HG02884 (cell line): Measurements from ENCODE around the gene TAF7.
"Not testable (repeated sequence)": the region's sequence is repeated elsewhere in the genome, so short reads cannot be mapped to it uniquely, and the experiment has no call there.

ENCODE experiments used
- ATAC-seq: cut with Tn5 transposase; IDR thresholded peaks from one replicate; pipeline ENCODE4 v1.9.1; 2021; ENCODE audit warnings: mild to moderate bottlenecking, moderate library complexity; ENCODE audit not compliant: unreplicated experiment

The TAF7 gene

DNA sequence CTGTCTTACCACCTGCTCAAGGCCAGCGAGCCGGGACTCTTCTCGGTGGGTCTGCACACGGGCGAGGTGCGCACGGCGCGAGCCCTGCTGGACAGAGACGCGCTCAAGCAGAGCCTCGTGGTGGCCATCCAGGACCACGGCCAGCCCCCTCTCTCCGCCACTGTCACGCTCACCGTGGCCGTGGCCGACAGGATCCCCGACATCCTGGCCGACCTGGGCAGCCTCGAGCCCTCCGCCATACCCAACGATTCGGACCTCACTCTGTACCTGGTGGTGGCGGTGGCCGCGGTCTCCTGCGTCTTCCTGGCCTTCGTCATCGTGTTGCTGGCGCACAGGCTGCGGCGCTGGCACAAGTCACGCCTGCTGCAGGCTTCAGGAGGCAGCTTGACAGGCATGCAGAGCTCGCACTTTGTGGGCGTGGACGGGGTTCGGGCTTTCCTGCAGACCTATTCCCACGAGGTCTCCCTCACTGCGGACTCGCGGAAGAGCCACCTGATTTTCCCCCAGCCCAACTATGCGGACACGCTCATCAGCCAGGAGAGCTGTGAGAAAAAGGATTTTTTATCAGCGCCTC lies 20.3 kb upstream of the TAF7 start:
- ATAC-seq, result not testable (repeated sequence)

DNA sequence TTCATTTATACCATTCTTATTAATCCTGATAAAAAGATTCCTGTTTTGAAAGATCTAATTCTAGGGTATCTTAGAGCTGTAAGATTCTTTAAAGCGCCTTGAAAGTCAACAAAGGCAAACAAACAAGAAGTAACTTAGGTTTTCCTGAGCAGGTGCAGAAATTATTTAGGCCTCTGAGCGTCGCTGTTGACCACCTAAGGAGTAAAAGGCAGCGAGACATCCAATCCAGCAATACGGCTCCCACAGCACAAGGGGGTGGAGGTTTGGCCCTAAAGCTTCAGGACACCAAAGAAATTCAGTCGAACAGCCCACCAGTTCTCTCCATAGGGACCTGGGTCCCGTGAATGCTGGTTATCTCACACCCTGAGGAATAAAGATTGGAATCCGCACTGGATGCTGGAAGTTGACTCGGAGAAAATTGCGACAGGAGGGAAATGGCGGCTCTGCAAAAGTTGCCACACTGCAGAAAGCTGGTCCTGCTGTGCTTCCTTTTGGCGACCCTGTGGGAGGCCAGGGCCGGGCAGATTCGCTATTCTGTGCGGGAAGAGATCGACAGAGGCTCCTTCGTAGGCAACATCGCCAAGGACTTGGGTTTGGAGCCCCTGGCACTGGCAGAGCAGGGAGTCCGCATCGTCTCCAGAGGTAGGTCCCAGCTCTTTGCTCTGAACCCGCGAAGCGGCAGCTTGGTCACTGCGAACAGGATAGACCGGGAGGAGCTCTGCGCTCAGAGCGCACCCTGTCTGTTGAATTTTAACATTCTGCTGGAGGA lies 18.1 kb upstream of the TAF7 start, which contains the start of gene PCDHGA2:
Gene PCDHGA2, plus strand, starts transcription at position 223 of the 769 bp plus-strand sequence.
- ATAC-seq, result no peak

DNA sequence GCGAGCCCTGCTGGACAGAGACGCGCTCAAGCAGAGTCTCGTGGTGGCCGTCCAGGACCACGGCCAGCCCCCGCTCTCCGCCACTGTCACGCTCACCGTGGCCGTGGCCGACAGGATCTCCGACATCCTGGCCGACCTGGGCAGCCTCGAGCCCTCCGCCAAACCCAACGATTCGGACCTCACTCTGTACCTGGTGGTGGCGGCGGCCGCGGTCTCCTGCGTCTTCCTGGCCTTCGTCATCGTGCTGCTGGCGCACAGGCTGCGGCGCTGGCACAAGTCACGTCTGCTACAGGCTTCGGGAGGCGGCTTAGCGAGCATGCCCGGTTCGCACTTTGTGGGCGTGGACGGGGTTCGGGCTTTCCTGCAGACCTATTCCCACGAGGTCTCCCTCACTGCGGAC lies 12.0 kb upstream of the TAF7 start:
- ATAC-seq, result not testable (repeated sequence)

GRCh38 chr5:141330299-141331080 lies 9.9 kb upstream of the TAF7 start, which contains the start of gene PCDHGA1:
Gene PCDHGA1, plus strand, starts transcription at chr5:141330514.
- peak; percentile 47 for ATAC-seq

DNA sequence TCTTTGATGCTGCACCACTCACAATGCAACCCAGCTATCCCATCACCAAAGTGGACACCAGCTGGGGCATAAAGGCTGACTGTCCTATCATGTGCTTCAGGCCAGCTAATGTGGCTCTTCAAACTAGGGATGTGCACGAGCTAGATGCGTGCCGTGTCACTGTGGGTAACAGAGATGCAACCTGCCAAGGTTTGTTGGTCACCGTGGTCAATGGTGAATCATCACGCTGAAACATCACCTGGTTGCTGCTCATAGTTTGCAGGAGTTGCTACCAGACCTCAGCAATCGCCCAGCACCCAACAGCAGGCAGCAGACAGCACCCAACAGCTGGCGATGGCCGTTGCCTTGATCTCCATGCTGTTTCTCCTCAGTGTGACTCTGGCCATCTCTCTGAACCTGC lies 7.6 kb upstream of the TAF7 start:
- ATAC-seq, result no peak

GRCh38 chr5:141326088-141326854 lies 5.7 kb upstream of the TAF7 start:
- no peak for ATAC-seq

DNA sequence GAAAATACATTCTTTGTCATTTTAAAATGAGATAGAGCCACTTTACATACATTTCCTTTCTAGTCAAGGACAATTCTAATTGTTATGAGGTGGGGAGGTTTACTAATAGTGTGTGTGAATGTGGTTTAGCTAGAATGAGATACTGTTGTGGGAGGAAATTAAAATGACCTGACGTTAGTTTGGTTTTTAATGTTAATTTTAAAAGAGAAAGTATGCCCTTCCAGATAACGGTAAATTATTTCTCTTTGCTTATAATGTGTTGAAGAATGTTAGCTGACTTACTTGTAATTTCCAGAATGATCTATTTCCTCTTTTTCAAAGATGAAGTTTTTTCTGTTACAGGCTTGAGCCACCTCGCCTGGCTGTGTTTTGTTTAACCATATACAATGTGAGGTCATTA lies 1.7 kb upstream of the TAF7 start:
- no peak for ATAC-seq

DNA sequence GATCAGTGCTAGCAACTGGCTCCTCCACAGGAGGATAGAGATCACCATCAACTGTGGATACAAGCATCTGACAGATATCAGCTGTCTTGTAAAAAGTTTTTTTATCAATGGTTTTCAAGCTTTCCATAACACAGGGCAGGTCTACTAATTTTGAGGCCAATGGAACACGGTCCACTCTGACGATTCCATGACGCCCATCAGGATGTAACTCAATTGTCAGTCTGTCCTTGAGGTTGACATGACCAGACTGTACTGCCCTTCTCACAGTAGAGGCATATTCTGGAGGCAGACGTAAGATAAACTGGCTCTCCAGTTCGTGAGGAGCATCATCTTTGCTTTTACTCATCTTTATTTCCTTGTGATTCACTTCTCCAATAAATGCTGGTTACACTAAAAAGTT lies 885 bp downstream of the TAF7 start:
- no peak for ATAC-seq

DNA sequence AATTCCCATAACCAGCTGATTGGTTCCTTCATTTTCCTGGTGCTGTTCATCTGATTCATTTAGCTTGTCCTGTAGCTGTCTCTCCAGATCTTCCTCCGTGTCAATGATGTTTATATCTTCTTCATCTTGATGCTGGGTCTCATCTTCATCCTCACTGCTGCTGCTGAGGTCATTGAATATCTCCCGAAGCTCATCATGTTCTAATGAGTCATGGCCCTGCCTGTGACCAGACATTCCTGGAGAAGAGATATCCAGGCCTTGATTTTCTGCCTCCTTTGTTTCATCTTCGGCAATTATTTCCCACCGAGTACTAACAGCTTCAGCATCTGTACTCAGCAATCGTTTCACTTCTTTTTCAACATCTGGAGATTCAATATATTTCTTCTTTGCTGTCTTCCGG lies 1.4 kb downstream of the TAF7 start:
- ATAC-seq, result no peak

- ATAC-seq, result not testable (repeated sequence)
These were observed 3.6 kb downstream of the TAF7 start for GRCh38 chr5:141316963-141317362.

DNA sequence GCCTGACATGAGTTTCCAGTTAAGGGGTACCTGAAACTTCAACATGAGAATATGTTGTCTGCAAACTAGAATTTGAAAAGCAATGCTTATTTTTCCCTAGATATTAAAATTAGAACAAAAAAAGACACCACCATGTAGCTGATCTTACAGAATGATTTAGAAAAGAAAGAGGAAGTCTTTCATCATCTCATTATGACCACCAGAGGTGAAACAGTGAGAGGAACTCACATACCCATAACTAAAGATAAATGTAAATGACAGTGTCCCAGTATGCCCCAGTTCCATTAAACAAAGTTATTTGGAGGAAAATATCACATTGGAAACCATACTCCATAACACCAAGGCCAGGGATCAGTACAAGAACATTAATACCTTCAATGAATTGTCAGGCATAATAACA lies 6.9 kb downstream of the TAF7 start:
- no peak for ATAC-seq

DNA sequence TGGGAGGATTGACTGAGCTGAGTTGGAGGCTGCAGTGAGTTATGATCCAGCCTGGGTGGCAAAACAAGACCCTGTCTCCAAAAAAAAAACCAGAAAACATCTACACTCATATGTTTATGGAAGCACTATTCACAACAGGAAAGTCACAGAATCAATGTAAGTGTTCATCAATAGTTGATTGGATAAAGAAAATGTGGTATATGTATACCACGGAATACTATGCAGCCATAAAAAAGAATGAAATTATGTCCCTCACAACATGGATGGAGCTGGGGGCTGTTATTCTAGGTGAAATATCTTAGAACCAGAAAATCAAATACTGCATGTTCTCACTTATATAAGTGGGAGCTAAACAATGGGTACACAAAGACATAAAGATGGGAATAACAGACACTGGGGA lies 14.0 kb downstream of the TAF7 start:
- no peak for ATAC-seq

GRCh38 chr5:141303756-141304155 lies 16.8 kb downstream of the TAF7 start, which contains the start of gene SLC25A2:
Gene SLC25A2, minus strand, starts transcription at chr5:141304049. Its CDS starts 184 bp downstream, at chr5:141303865.
- no peak for ATAC-seq

GRCh38 chr5:141298376-141298775 lies 22.2 kb downstream of the TAF7 start:
- ATAC-seq, result no peak

DNA sequence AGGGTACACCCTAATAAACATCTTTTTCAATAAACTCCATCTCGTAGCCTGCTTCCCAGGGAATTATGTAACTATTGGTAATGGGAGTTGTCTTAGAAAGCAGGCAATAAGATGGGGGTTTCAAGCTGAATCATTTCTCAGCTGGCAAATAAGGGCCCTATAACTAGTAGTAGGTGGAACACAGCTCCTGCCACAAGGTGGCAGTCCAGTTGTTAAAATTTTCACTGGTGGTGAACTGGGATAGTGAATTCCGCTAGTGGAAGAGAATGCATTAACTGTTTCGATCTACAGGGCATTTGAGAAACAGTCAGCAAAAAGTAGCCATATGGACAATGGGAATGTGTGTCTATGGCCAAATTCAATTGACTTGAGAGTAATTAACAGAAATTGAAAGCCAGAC lies 47.7 kb downstream of the TAF7 start:
- ATAC-seq, result no peak

DNA sequence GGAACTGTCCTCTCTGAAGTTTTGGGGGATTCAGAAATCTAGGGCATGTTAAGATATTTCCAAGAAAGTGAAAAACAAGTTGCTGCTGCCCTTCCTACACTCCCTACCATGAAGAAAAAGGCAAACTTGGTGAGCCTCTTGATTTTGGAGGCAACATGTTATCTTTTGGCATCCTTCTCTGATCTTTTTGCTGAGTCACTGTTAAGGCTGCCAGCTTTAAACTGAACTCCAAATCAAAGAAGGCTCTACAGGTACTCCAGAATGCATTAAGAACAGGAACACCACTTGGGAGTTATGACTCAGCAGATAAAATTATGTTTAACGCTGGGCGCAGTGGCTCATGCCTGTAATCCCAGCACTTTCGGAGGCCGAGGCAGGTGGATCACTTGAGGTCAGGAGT lies 51.4 kb downstream of the TAF7 start:
- no peak for ATAC-seq
